Aorta (tissue), 5 donors: ENCODE measurements around the gene HUNK. TPM values are rescaled to one million over a fixed set of nuclear protein-coding genes. Genes with fewer than 3 reads are reported as not detected.

Experiments used
- ATAC-seq: fragments of 200-7000 bp; cut with Tn5 transposase; one replicate; pipeline ENCODE4 v1.9.1; 2022; ENCODE audit warnings: moderate library complexity; ENCODE audit not compliant: low FRiP score
- DNase-seq, 2 donors: peaks; one replicate each; pipeline ENCODE4 v3.0.0-alpha.2; 2020
- H3K27ac ChIP-seq, 2 donors: one replicate each; pipeline ENCODE4 v1.5.1; 2013; ENCODE audit warnings: low read length in 2 of 2, mild to moderate bottlenecking in 2 of 2, moderate library complexity in 2 of 2, control low read depth in 1 of 2, inconsistent platforms in 1 of 2, low read depth in 1 of 2
- H3K27me3 ChIP-seq, 2 donors: one replicate each; pipeline ENCODE4 v1.6.1; 2013; ENCODE audit warnings: control low read depth in 1 of 2, low read length in 1 of 2, mild to moderate bottlenecking in 1 of 2, moderate library complexity in 1 of 2; ENCODE audit not compliant: insufficient read depth in 2 of 2, control insufficient read depth in 1 of 2
- H3K36me3 ChIP-seq, 2 donors: one replicate each; pipeline ENCODE4 v1.6.1; 2013; ENCODE audit warnings: control low read depth in 1 of 2, low read length in 1 of 2, mild to moderate bottlenecking in 1 of 2; ENCODE audit not compliant: insufficient read depth in 2 of 2, control insufficient read depth in 1 of 2
- H3K4me1 ChIP-seq, 2 donors: one replicate each; pipeline ENCODE4 v1.6.1; 2013; ENCODE audit warnings: low read length in 2 of 2, control low read depth in 1 of 2, mild to moderate bottlenecking in 1 of 2, moderate library complexity in 1 of 2; ENCODE audit not compliant: insufficient read depth in 2 of 2, control insufficient read depth in 1 of 2
- H3K4me3 ChIP-seq, 2 donors: one replicate each; pipeline ENCODE4 v1.5.1; 2013; ENCODE audit warnings: low read length in 2 of 2, control low read depth in 1 of 2, mild to moderate bottlenecking in 1 of 2
- H3K9me3 ChIP-seq: one replicate; pipeline ENCODE4 v1.6.1; 2013; ENCODE audit warnings: mild to moderate bottlenecking, low read length; ENCODE audit not compliant: control insufficient read depth
- WGBS, 2 donors: extraction: QIAGEN DNeasy Blood & Tissue Kit; methylation state at CpG; one replicate each; pipeline ENCODE4 v1.1.7; 2013; 5-methylcytosine and 5-hydroxymethylcytosine counted together
- intact Hi-C, 2 donors: fragments of 100-400 bp; cut with DNase I; formaldehyde crosslinking; loops; one replicate each; pipeline versions ENCODE4 v1.14.2 to v1.15.0; 2022
- polyA plus RNA-seq, 2 donors: library from polyadenylated mRNA; stranded (reverse); fragments of 200-250 nt; gene quantifications; one replicate each; pipeline ENCODE4 v1.2.3, GENCODE V29; 2013
- total RNA-seq, 2 donors: library from RNA; stranded (reverse); fragmentation: NEBNext Ultra II Directional; extraction: Animal tissue kit (Norgen Biotek cat#: 25700); gene quantifications; one replicate each; pipeline ENCODE4 v1.2.1, GENCODE V29; 2021
- donor health status: healthy with polysubstance abuse.
- donor health status: Bipolar disorder and iron deficiency.
- donor health status: DM: no; HTN: no; CAD: no.
- donor health status: DM: no; HTN: no; CAD: no.
- donor health status: DM: yes; HTN: yes; CAD: no.

Gene HUNK
- total and polyA plus RNA-seq, 4 donors = 0.13 to 5.2 (median 0.45) TPM; not detected in 1

GRCh38 chr21:31886915-31887314, 14.1 kb downstream of the HUNK start:
- Histone ChIP-seq H3K27ac (no peak overlapping the region), H3K27me3 (no peaks in the 10 kb centered on the region), H3K9me3 (no peaks in the 10 kb centered on the region), H3K36me3 (no peaks in the 10 kb centered on the region), H3K4me3 (no peak overlapping the region), H3K4me1 (no peaks in the 10 kb centered on the region)
- ATAC-seq (no peak), DNase-seq (no peak)
- intact Hi-C loops = no loop called here
- 94% methylated on average over 5 of the region's 5 CpGs for WGBS, 2 donors

DNA sequence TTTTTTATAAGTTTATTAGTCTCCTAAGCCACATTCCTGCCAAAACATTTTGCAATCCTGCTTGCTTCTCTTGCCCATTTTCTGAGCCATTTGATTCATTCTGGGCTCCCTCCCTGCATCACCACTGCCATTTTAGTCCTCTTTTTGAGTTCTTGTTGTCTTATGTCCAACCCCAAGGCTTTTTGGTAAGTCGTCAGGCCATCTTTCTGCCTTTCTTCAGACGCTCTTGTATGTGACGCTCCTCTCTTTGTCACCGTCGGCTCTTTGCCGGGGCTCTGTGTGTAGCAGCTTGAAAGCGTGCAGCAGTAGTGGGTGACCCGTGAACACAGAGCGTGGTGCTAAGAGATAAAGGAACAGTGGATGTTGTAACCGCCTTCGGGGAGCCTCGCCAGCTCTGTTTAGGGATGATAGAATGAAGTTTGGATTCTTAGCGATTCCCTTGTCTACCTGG, 14.6 kb downstream of the HUNK start:
- 91 to 92% methylated on average over 13 of the region's 13 CpGs for WGBS, 2 donors
- peak; percentile 77 for ATAC-seq
- Histone ChIP-seq H3K27me3 (no peaks in the 10 kb centered on the region), H3K9me3 (no peaks in the 10 kb centered on the region), H3K27ac (no peak overlapping the region), H3K36me3 (no peaks in the 10 kb centered on the region), H3K4me1 (no peaks in the 10 kb centered on the region), H3K4me3 (no peak overlapping the region)
- intact Hi-C loops = no loop called here
- DNase-seq = no peak

- intact Hi-C loops = no loop called here
- ATAC-seq = no peak
- H3K9me3 ChIP-seq = no peaks in the 10 kb centered on the region
Observed at GRCh38 chr21:31888936-31889371, 16.1 kb downstream of the HUNK start.

DNA sequence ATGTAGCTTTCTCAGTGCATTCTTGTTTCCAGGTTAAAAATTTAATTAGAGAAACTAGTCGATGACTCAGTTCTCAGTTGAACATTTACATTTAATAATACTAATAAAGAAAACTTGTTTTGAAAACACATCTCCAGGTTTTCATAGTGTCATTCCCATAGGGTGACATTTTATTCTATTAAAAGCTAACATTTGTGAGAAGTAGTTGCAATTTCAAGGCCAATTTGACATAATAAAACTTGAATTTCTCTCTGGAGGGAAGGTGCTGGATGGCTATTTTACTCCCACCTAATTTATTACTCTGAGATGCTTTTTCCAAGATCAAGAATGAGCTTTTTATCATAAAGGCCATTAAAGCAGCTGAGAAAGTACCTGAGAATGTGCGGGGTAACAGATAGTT, 16.6 kb downstream of the HUNK start:
- intact Hi-C loops = no loop called here
- Histone ChIP-seq H3K4me3 (no peak overlapping the region), H3K27me3 (no peaks in the 10 kb centered on the region), H3K4me1 (no peaks in the 10 kb centered on the region), H3K36me3 (no peaks in the 10 kb centered on the region), H3K9me3 (no peaks in the 10 kb centered on the region), H3K27ac (no peak overlapping the region)
- DNase-seq = no peak
- ATAC-seq = no peak
- WGBS, 2 donors = 79 to 83% methylated on average over 2 of the region's 2 CpGs

More at GRCh38 chr21:31888936-31889371, 16.1 kb downstream of the HUNK start:
- no peak overlapping the region for H3K4me3 ChIP-seq
- DNase-seq = no peak
- H3K27me3 ChIP-seq = no peaks in the 10 kb centered on the region
- no peaks in the 10 kb centered on the region for H3K36me3 ChIP-seq
- WGBS, 2 donors = 28 to 32% methylated on average over 8 of the region's 8 CpGs
- no peaks in the 10 kb centered on the region for H3K4me1 ChIP-seq
- H3K27ac ChIP-seq = no peak overlapping the region

DNA sequence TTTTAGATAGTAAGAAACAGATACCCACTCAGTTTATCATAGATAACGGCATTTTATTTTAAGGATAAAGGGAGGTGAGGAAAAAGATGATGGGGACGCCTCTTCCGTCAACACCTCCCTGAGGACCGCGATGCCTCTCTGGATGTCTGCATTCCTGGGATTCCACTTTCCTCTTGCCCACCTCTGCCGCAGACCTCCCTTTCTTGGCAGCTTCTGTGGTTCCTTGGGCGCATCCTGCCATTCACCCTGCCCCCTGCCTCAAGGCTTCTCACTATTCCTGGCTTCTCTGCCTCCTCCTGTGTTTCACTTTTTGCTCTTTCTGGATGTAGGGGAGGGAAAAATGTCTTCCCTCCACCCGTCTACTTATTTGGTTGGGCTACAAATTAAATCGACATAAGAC, 19.9 kb downstream of the HUNK start:
- 64 to 74% methylated on average over 9 of the region's 9 CpGs for WGBS, 2 donors
- intact Hi-C loops = no loop called here

GRCh38 chr21:31893851-31894415, 21.1 kb downstream of the HUNK start:
- Histone ChIP-seq H3K27me3 (no peaks in the 10 kb centered on the region), H3K9me3 (no peaks in the 10 kb centered on the region), H3K27ac (no peak overlapping the region), H3K36me3 (no peaks in the 10 kb centered on the region), H3K4me1 (no peaks in the 10 kb centered on the region), H3K4me3 (no peak overlapping the region)
- DNase-seq (no peak), ATAC-seq (no peak)
- intact Hi-C loops = no loop called here
- 85 to 93% methylated on average over 6 of the region's 6 CpGs for WGBS, 2 donors

More for the DNA sequence above, 19.9 kb downstream of the HUNK start:
- no peaks in the 10 kb centered on the region for H3K27me3 ChIP-seq
- H3K4me1 ChIP-seq = no peaks in the 10 kb centered on the region
- no peaks in the 10 kb centered on the region for H3K36me3 ChIP-seq
- H3K27ac ChIP-seq = no peak overlapping the region
- no peak overlapping the region for H3K4me3 ChIP-seq
- H3K9me3 ChIP-seq = no peaks in the 10 kb centered on the region
- ATAC-seq = no peak
- DNase-seq = no peak

DNA sequence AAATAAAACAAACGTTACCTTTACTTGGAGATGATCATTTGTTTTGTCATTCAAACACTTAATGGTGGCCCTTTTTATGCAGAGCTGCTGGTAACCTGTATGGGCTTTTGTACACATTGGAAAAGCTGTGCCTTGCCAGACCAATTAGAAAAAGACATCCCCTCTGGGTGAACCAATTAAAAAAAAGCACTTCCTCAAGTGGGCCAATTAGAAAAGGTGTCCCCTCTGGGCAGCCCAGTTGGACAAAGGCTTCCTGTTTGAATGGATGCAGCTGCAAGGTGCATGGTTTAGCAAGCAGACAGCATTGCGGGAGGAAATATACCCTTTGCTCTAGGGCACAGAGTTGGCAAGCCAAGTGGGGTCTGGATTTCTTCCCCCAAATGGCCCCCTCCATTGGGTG, 21.6 kb downstream of the HUNK start:
- ATAC-seq (no peak), DNase-seq (no peak)
- Histone ChIP-seq H3K27ac (no peak overlapping the region), H3K36me3 (no peaks in the 10 kb centered on the region), H3K4me3 (no peak overlapping the region), H3K9me3 (no peaks in the 10 kb centered on the region), H3K27me3 (no peaks in the 10 kb centered on the region), H3K4me1 (no peaks in the 10 kb centered on the region)
- 88 to 92% methylated on average over 2 of the region's 2 CpGs for WGBS, 2 donors
- intact Hi-C loops = no loop called here

DNA sequence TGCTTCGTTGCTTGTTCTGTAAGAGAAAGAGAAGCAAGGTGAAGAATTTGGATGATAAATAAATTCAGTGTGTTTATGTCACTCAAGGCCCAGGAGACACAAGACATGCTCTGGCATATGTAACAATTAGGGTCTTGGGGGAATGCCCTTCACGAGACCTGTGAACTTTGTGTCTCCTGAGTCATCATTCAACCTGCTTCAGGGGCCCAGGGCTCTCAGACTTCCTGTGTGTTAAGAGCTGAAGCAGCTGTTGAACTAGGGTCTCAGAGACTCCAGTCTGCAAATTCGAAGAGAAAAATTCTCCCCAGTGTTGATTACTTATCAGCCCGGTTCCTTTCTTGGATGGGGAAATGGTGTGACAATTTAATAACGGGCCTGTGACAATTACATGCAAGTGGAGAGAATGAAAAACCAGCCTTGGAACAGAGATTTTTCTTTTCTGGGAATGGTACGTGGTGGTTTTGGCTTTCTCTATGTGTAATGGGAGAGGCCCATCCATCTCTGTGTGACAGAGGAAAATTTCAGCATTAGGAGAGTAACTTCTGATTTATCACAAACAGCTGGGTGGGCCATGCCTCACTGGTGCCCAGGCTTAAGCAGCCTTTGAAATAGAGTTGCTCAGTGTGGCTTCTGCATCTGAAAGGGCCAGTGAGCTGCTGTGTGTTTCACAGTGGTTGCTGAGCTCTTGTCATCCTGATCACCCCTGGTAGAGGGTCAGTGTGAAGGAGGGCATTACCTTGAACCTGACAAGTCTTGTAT, 22.4 kb downstream of the HUNK start:
- DNase-seq (no peak), ATAC-seq (no peak)
- Histone ChIP-seq H3K27ac (no peak overlapping the region), H3K4me1 (no peaks in the 10 kb centered on the region), H3K27me3 (no peaks in the 10 kb centered on the region), H3K9me3 (no peaks in the 10 kb centered on the region), H3K4me3 (no peak overlapping the region), H3K36me3 (no peaks in the 10 kb centered on the region)
- 68 to 78% methylated on average over 6 of the region's 6 CpGs for WGBS, 2 donors
- intact Hi-C loops = no loop called here

GRCh38 chr21:31896019-31896418, 23.2 kb downstream of the HUNK start:
- H3K27me3 ChIP-seq = no peaks in the 10 kb centered on the region
- no peak for DNase-seq
- intact Hi-C loops = no loop called here

More at GRCh38 chr21:31896019-31896418, 23.2 kb downstream of the HUNK start:
- 80 to 84% methylated on average over 7 of the region's 7 CpGs for WGBS, 2 donors
- H3K27ac ChIP-seq = no peak overlapping the region
- H3K9me3 ChIP-seq = no peaks in the 10 kb centered on the region
- no peaks in the 10 kb centered on the region for H3K36me3 ChIP-seq
- no peak overlapping the region for H3K4me3 ChIP-seq
- H3K4me1 ChIP-seq = no peaks in the 10 kb centered on the region
- ATAC-seq = no peak
